ENCODE measurements around the gene PSMG3.

Gene PSMG3

GRCh38 chr7:1553512-1554210 lies 16.2 kb downstream of the PSMG3 start:
- no peak overlapping the region for H3K4me3 ChIP-seq (ENCODE audit: low read length)
- TF ChIP-seq CTCF (conservative IDR thresholded peaks at IDR 0.05; ENCODE audit: low read length), result no peak
- no peak for DNase-seq (ENCODE audit: low read depth)

- no peak overlapping the region for H3K4me3 ChIP-seq (ENCODE audit: low read length)
- no peak for DNase-seq (ENCODE audit: low read depth)
Measured at GRCh38 chr7:1552200-1552599, 17.6 kb downstream of the PSMG3 start.

DNA sequence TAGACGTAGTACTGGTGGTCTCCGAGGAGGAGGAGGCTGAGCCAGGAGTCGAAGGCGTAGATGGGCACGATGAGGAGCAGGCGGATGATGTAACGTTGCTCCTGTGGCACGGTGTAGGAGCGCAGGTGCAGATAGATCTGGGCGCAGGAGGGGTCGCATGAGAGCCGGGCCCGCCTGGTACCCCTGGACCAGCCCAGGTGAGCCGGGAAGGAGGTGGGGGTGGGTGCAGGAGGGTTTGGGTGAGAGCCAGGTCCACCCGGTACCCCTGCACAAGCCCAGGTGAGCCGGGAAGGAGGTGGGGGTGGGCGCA lies 19.0 kb downstream of the PSMG3 start:
- TF ChIP-seq CTCF (conservative IDR thresholded peaks at IDR 0.05; ENCODE audit: low read length), result no peak
- DNase-seq (ENCODE audit: low read depth), result no peak
- no peak overlapping the region for H3K4me3 ChIP-seq (ENCODE audit: low read length)

More at GRCh38 chr7:1552200-1552599, 17.6 kb downstream of the PSMG3 start:
- TF ChIP-seq CTCF (conservative IDR thresholded peaks at IDR 0.05; ENCODE audit: low read length), result no peak

DNA sequence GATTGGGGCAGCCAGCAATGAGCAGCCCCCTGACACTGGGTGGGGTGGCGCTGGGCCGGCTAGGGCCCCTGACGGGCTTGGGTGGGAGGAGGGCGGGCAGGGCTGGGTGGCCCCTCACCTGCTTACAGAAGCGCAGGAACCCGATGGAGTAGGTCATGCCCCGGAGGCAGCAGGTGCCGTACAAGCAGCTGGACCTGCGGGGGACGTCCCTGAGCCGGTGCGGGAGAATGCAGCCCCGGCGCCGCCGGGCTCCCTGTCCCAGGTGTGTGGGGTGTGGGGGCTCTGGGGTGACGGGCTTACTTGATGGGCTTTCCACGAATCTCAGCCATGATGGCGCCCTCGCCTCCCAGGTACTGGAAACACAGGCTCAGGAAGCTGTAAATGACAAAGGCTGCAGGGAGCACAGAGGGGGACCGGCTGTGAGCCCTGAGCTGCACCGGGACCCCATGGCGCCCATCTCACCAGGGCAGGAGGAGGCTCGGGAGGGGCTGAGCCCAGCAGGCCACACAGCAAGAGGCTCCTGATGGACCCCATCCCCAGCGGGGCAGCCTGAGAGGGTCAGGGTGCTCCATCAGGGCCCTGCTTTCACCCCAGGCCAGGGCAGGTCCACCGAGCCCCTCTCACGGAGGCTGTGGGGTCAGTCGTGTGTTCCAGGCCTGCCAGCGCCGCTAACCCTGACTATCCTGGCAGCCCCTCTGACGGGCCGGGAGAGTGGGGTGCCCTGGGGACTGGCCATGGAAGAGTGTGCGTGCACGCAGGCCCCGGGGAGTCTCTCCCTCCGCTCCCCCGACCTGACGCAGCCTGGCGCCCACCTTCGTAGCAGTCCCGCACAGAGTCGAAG lies 19.6 kb downstream of the PSMG3 start:
- TF ChIP-seq CTCF (conservative IDR thresholded peaks at IDR 0.05; ENCODE audit: low read length), result no peak
- no peak for DNase-seq (ENCODE audit: low read depth)
- no peak overlapping the region for H3K4me3 ChIP-seq (ENCODE audit: low read length)

GRCh38 chr7:1549357-1550004 lies 20.4 kb downstream of the PSMG3 start:
- no peak for TF ChIP-seq CTCF (conservative IDR thresholded peaks at IDR 0.05; ENCODE audit: low read length)
- no peak for DNase-seq (ENCODE audit: low read depth)
- no peak overlapping the region for H3K4me3 ChIP-seq (ENCODE audit: low read length)

- H3K4me3 ChIP-seq (ENCODE audit: low read length), result no peak overlapping the region
- DNase-seq (ENCODE audit: low read depth), result no peak
- TF ChIP-seq CTCF (conservative IDR thresholded peaks at IDR 0.05; ENCODE audit: low read length), result no peak
Measured at GRCh38 chr7:1548944-1549343, 20.9 kb downstream of the PSMG3 start.

All from AG10803 (cell line).